Sigmoid colon (tissue), 7 donors: ENCODE results near the gene PFDN5. TPM values are rescaled to one million over a fixed set of nuclear protein-coding genes. Genes with fewer than 3 reads are reported as not detected.
"Not testable (repeated sequence)": the region's sequence is repeated elsewhere in the genome, so short reads cannot be mapped to it uniquely, and the experiment has no call there.

Experiments
- DNase-seq: peaks from one replicate; pipeline ENCODE4 v3.0.0-alpha.2; 2019
- H3K27ac ChIP-seq, 4 donors: fragments of 200-600 bp; sonication (generic); one replicate each; pipeline ENCODE4 v1.5.1; 2016 to 2019; ENCODE audit warnings: mild to moderate bottlenecking in 1 of 4
- H3K27me3 ChIP-seq, 3 donors: fragments of 200-600 bp; sonication (generic); one replicate each; pipeline ENCODE4 v1.5.1; 2019; ENCODE audit warnings: mild to moderate bottlenecking in 1 of 3
- H3K36me3 ChIP-seq, 4 donors: fragments of 200-600 bp; sonication (generic); one replicate each; pipeline ENCODE4 v1.5.1; 2016 to 2019
- H3K4me1 ChIP-seq, 4 donors: fragments of 200-600 bp; sonication (generic); one replicate each; pipeline ENCODE4 v1.5.1; 2017 to 2019
- H3K4me3 ChIP-seq, 4 donors: fragments of 200-600 bp; sonication (generic); one replicate each; pipeline ENCODE4 v1.5.1; 2017 to 2019; ENCODE audit warnings: mild to moderate bottlenecking in 2 of 4, moderate library complexity in 1 of 4
- H3K9me3 ChIP-seq, 4 donors: fragments of 200-600 bp in 3 of 4; sonication (generic) in 3 of 4; one replicate each; pipeline versions ENCODE4 v1.5.1 to v1.6.1; 2013 to 2019
- EP300 ChIP-seq, 4 donors: sonication (generic); formaldehyde crosslinking; IDR thresholded peaks; one replicate each; pipeline ENCODE4 v1.6.1; 2017; ENCODE audit warnings: antibody characterized with exemption in 4 of 4
- POLR2A ChIP-seq, 2 donors: fragments of 450-650 bp; IDR thresholded peaks; one replicate each; pipeline ENCODE4 v1.6.1; 2016; ENCODE audit warnings: antibody characterized with exemption in 2 of 2, mild to moderate bottlenecking in 2 of 2, moderate library complexity in 2 of 2
- POLR2AphosphoS5 ChIP-seq, 4 donors: sonication (generic); formaldehyde crosslinking; IDR thresholded peaks; one replicate each; pipeline ENCODE4 v1.6.1; 2017; ENCODE audit warnings: antibody characterized with exemption in 4 of 4
- WGBS, 2 donors: extraction: QIAGEN DNeasy Blood & Tissue Kit; methylation state at CpG; one replicate each; pipeline ENCODE4 v1.1.7; 2013; 5-methylcytosine and 5-hydroxymethylcytosine counted together
- intact Hi-C: fragments of 100-400 bp; cut with DNase I; formaldehyde crosslinking; loops from one replicate; pipeline ENCODE4 v1.15.1; 2023
- polyA plus RNA-seq, 3 donors: library from polyadenylated mRNA; stranded (reverse); fragments of 200-250 nt; gene quantifications; one replicate each; pipeline ENCODE4 v1.2.3, GENCODE V29; 2013
- total RNA-seq, 4 donors: library from RNA; depleted of rRNA; stranded (reverse); fragments of >200 nt; gene quantifications; one replicate each; pipeline ENCODE4 v1.1.0, GENCODE V29; 2016
- TF ChIP-seq, protein P1 (sequence below), 4 experiments: fragments of 450-650 bp in 3 of 4; fragments of 200-600 bp in 1 of 4; IDR thresholded peaks; one replicate each; pipeline ENCODE4 v1.5.1; 2016 to 2019; ENCODE audit warnings: antibody characterized with exemption in 4 of 4, mild to moderate bottlenecking in 3 of 4, moderate library complexity in 2 of 4
- donor health status: healthy with polysubstance abuse.
- donor health status: Bipolar disorder and iron deficiency.
- donor health status: healthy.

PFDN5 gene
- total and polyA plus RNA-seq, 7 donors, result 757 to 1,604 (median 819) TPM

DNA sequence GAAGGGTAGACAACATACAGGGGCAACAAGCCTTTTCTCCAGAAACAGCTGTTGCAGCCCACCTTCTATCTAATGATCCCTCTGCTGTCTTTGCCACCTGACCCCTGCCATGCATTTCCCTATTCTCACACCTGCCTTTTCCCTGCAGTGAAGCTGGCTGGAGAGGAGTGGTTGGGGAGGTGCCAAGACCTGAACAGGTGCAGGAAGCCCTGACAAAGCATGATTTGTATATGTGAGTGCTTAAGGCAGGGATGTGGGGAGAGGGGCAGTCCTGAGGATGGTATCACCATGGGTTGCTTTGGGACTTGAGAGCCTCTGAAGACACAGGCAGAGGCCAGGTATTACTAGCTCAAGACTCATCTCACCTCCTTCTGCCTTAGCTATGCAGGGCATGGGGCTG, 2.9 kb upstream of the PFDN5 start:
- H3K27me3 ChIP-seq, result no peaks in the 10 kb centered on the region
- H3K4me1 ChIP-seq, result peaks cover 0 to 24% (median 22%) of the 10 kb centered on the region in 4 donors
- no peaks in the 10 kb centered on the region for H3K9me3 ChIP-seq
- no peak for DNase-seq
- H3K36me3 ChIP-seq, result peaks cover 0 to 6% (median 0%) of the 10 kb centered on the region in 4 donors
- intact Hi-C loops, result no loop called here
- H3K27ac ChIP-seq, result no peak overlapping the region
- TF ChIP-seq EP300 (IDR thresholded peaks at IDR 0.05) (no peak), POLR2AphosphoS5 (IDR thresholded peaks at IDR 0.05) (no peak), POLR2A (IDR thresholded peaks at IDR 0.05) (no peak)
- TF ChIP-seq, protein P1, sequence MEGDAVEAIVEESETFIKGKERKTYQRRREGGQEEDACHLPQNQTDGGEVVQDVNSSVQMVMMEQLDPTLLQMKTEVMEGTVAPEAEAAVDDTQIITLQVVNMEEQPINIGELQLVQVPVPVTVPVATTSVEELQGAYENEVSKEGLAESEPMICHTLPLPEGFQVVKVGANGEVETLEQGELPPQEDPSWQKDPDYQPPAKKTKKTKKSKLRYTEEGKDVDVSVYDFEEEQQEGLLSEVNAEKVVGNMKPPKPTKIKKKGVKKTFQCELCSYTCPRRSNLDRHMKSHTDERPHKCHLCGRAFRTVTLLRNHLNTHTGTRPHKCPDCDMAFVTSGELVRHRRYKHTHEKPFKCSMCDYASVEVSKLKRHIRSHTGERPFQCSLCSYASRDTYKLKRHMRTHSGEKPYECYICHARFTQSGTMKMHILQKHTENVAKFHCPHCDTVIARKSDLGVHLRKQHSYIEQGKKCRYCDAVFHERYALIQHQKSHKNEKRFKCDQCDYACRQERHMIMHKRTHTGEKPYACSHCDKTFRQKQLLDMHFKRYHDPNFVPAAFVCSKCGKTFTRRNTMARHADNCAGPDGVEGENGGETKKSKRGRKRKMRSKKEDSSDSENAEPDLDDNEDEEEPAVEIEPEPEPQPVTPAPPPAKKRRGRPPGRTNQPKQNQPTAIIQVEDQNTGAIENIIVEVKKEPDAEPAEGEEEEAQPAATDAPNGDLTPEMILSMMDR (IDR thresholded peaks at IDR 0.05), result no peak
- no peak overlapping the region for H3K4me3 ChIP-seq

DNA sequence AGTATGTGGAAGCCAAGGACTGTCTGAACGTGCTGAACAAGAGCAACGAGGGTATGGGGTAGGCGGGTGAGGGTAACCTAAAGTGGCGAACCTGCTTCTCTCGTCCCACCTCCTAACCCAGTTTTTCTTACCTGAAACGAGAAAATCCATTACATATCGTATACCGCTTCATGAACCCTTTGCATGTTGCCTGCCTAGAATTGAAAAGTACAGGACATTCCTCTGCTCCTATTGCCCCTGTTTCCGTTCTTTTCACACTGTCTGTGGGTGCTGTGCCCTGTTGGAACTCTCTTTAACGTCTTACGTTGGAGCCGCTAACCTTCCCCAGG, 513 bp downstream of the PFDN5 start:
- intact Hi-C loops, result loop anchor here (2.0 kb wide), 2 partner anchors 25 to 75 kb away; partner anchors contain the start of gene AAAS
- H3K4me3 ChIP-seq, result peak overlapping the region; percentile 60 to 86 (median 75)
- H3K4me1 ChIP-seq, result peaks cover 0 to 48% (median 44%) of the 10 kb centered on the region in 4 donors
- TF ChIP-seq POLR2A (IDR thresholded peaks at IDR 0.05), result no peak
- TF ChIP-seq, protein P1 (IDR thresholded peaks at IDR 0.05), result no peak
- TF ChIP-seq POLR2AphosphoS5 (IDR thresholded peaks at IDR 0.05), result no peak
- no peak for TF ChIP-seq EP300 (IDR thresholded peaks at IDR 0.05)
- no peaks in the 10 kb centered on the region for H3K27me3 ChIP-seq
- peaks cover 0 to 22% (median 4%) of the 10 kb centered on the region in 4 donors for H3K36me3 ChIP-seq
- H3K9me3 ChIP-seq, result no peaks in the 10 kb centered on the region
- WGBS, 2 donors, result 3 to 7% methylated on average over 12 of the region's 12 CpGs
- H3K27ac ChIP-seq, result peak overlapping the region; percentile 79 to 90 (median 84)
- no peak for DNase-seq

DNA sequence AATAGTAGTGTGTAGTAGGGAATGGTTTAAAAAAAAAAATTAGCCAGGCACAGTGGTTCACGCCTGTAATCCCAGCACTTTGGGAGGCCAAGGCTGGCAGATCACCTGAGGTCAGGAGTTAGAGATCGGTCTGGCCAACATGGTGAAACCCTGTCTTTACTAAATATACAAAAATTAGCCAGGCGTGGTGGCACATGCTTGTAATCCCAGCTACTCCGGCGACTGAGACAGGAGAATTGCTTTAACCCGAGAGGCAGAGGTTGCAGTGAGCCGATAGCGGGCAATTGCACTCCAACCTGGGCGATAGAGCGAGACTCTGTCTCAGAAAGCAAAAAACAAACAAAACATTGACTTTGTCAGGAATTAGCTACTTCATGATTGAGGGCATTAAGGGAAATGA, 1.8 kb downstream of the PFDN5 start:
- intact Hi-C loops, result loop anchor here (2.0 kb wide), 1 partner anchor 24 kb away; the partner anchor contains the start of gene AAAS
- peaks cover 0 to 31% (median 4%) of the 10 kb centered on the region in 4 donors for H3K36me3 ChIP-seq
- H3K4me1 ChIP-seq, result peaks cover 0 to 54% (median 52%) of the 10 kb centered on the region in 4 donors
- 94 to 97% methylated on average over 10 of the region's 10 CpGs for WGBS, 2 donors
- H3K27me3 ChIP-seq, H3K4me3 ChIP-seq, H3K9me3 ChIP-seq, DNase-seq: not testable (repeated sequence)
- peak overlapping the region in 1 of 4 donors; percentile 90 for H3K27ac ChIP-seq

DNA sequence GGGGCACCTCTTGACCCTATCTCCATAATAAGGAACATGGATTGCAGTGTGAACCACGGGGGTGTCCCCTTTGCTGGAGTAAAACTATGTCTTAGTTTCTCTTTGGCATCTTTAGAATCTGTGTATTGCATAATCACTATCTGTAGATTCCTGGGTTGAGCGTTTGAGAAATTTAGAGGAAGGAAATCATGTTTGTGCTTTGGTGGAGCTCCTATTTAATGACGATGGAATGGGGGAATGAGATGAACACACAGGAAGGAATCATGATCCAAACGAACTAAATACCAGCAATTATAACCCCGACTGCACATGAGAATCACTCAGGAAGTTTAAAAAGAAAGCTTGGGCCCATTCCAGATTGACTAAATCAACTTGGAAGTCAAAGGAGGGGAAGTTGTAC, 2.8 kb downstream of the PFDN5 start:
- Histone ChIP-seq H3K9me3 (no peaks in the 10 kb centered on the region), H3K27ac (peak overlapping the region; percentile 75 to 80 (median 78)), H3K36me3 (peaks cover 0 to 42% (median 10%) of the 10 kb centered on the region in 4 donors), H3K4me1 (peaks cover 0 to 64% (median 58%) of the 10 kb centered on the region in 4 donors), H3K4me3 (no peak overlapping the region), H3K27me3 (no peaks in the 10 kb centered on the region)
- TF ChIP-seq POLR2AphosphoS5 (IDR thresholded peaks at IDR 0.05), result no peak
- TF ChIP-seq POLR2A (IDR thresholded peaks at IDR 0.05), result no peak
- TF ChIP-seq, protein P1 (IDR thresholded peaks at IDR 0.05), result no peak
- TF ChIP-seq EP300 (IDR thresholded peaks at IDR 0.05), result no peak
- intact Hi-C loops, result no loop called here
- WGBS, 2 donors, result 61 to 68% methylated on average over 5 of the region's 5 CpGs
- DNase-seq, result no peak

DNA sequence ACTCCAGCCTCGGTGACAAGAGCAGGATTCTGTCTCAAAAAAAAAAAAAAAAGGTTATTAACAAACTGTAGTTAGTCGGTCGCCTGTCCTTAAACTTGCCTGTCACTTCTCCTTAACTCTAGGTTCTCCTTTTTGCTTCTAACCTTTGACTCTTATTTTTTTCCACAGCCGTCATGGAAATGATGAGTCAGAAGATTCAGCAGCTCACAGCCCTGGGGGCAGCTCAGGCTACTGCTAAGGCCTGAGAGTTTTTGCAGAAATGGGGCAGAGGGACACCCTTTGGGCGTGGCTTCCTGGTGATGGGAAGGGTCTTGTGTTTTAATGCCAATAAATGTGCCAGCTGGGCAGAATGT, 3.7 kb downstream of the PFDN5 start:
- TF ChIP-seq, protein P1 (IDR thresholded peaks at IDR 0.05), result no peak
- peak in 1 of 4 donors; percentile 5 for TF ChIP-seq POLR2AphosphoS5 (IDR thresholded peaks at IDR 0.05)
- no peaks in the 10 kb centered on the region for H3K27me3 ChIP-seq
- no peak for DNase-seq
- no peaks in the 10 kb centered on the region for H3K9me3 ChIP-seq
- peaks cover 0 to 64% (median 58%) of the 10 kb centered on the region in 4 donors for H3K4me1 ChIP-seq
- WGBS, 2 donors, result 60 to 61% methylated on average over 5 of the region's 5 CpGs
- H3K36me3 ChIP-seq, result peaks cover 0 to 48% (median 11%) of the 10 kb centered on the region in 4 donors
- peak overlapping the region; percentile 75 to 80 (median 78) for H3K27ac ChIP-seq
- intact Hi-C loops, result no loop called here
- peak overlapping the region in 3 of 4 donors; percentile 70 to 79 (median 73) for H3K4me3 ChIP-seq
